Neural cell (in vitro differentiated cells): ENCODE data around the gene FAM9C. TPM values are rescaled to one million over a fixed set of nuclear protein-coding genes. Genes with fewer than 3 reads are reported as not detected.
"Not testable (repeated sequence)": the region's sequence is repeated elsewhere in the genome, so short reads cannot be mapped to it uniquely, and the experiment has no call there.

Source experiments
- H2AFZ ChIP-seq: fragments of 200-600, 300-800 bp; sonication (generic), shearing (Covaris generic); 2 replicates; pipeline ENCODE4 v1.6.0; 2014; ENCODE audit warnings: low read depth, mild to moderate bottlenecking, antibody characterized with exemption, low read length, moderate library complexity
- H3F3A ChIP-seq: fragments of 200-600 bp; shearing (Covaris generic); 2 replicates; pipeline ENCODE4 v1.6.1; 2016; ENCODE audit warnings: mild to moderate bottlenecking, moderate library complexity, mixed read lengths, antibody characterized with exemption, low read length; ENCODE audit not compliant: insufficient read depth, poor library complexity, severe bottlenecking
- H3K27ac ChIP-seq: fragments of 200-600, 300-800 bp; sonication (generic), shearing (Covaris generic); 2 replicates; pipeline ENCODE4 v1.5.1; 2014; ENCODE audit warnings: mild to moderate bottlenecking, low read length, moderate library complexity
- H3K27me3 ChIP-seq: fragments of 300-800, 200-600 bp; sonication (generic), shearing (Covaris generic); 2 replicates; pipeline ENCODE4 v1.6.0; 2014; ENCODE audit warnings: mild to moderate bottlenecking, low read depth, low read length, moderate library complexity; ENCODE audit not compliant: insufficient read depth
- H3K36me3 ChIP-seq: fragments of 300-800, 200-600 bp; sonication (generic), shearing (Covaris generic); 2 replicates; pipeline ENCODE4 v1.5.1; 2014; ENCODE audit warnings: mild to moderate bottlenecking, antibody characterized with exemption, low read length, moderate library complexity; ENCODE audit not compliant: insufficient read depth
- H3K4me2 ChIP-seq: fragments of 300-800, 200-600 bp; sonication (generic), shearing (Covaris generic); 2 replicates; pipeline ENCODE4 v1.6.0; 2014; ENCODE audit warnings: mild to moderate bottlenecking, low read length
- H3K4me3 ChIP-seq: fragments of 300-800, 200-600 bp; sonication (generic), shearing (Covaris generic); 2 replicates; pipeline ENCODE4 v1.5.1; 2014; ENCODE audit warnings: mild to moderate bottlenecking, low read length, moderate library complexity
- H3K79me2 ChIP-seq: fragments of 200-600 bp; shearing (Covaris generic); replicated peaks from 2 replicates; pipeline ENCODE4 v1.6.0; 2014; ENCODE audit warnings: mild to moderate bottlenecking, low read length, moderate library complexity; ENCODE audit not compliant: insufficient read depth
- H3K9ac ChIP-seq: fragments of 300-800, 200-600 bp; sonication (generic), shearing (Covaris generic); 2 replicates; pipeline ENCODE4 v1.6.1; 2016; ENCODE audit warnings: mild to moderate bottlenecking, low read length, mixed read lengths
- H3K9me2 ChIP-seq: fragments of 200-600 bp; shearing (Covaris generic); 2 replicates; pipeline ENCODE4 v1.6.1; 2016; ENCODE audit warnings: mild to moderate bottlenecking, low read length, mixed read lengths; ENCODE audit not compliant: insufficient read depth
- H3K9me3 ChIP-seq: fragments of 200-600, 300-800 bp; sonication (generic), shearing (Covaris generic); 2 replicates; pipeline ENCODE4 v1.6.1; 2016; ENCODE audit warnings: mild to moderate bottlenecking, mixed run types, low read length, moderate library complexity, mixed read lengths
- H4K20me1 ChIP-seq: fragments of 200-600 bp; shearing (Covaris generic); 2 replicates; pipeline ENCODE4 v1.6.1; 2016; ENCODE audit warnings: mild to moderate bottlenecking, mixed run types; ENCODE audit not compliant: insufficient read depth
- CTCF ChIP-seq: fragments of 450-650 bp; IDR thresholded peaks from 2 replicates; pipeline ENCODE4 v1.5.1; 2014; ENCODE audit warnings: antibody characterized with exemption, mild to moderate bottlenecking, moderate library complexity; ENCODE audit not compliant: poor library complexity, severe bottlenecking
- EP300 ChIP-seq: fragments of 450-650 bp; conservative IDR thresholded peaks from 2 replicates; pipeline ENCODE4 v1.6.1; 2014; ENCODE audit warnings: antibody characterized with exemption, mild to moderate bottlenecking, moderate library complexity; ENCODE audit not compliant: poor library complexity, severe bottlenecking
- EZH2 ChIP-seq: fragments of 200-600, 300-800 bp; shearing (Covaris generic), sonication (generic); IDR thresholded peaks from 2 replicates; pipeline ENCODE4 v1.6.1; 2014; ENCODE audit warnings: antibody characterized with exemption, low read length, borderline replicate concordance, mild to moderate bottlenecking; ENCODE audit not compliant: insufficient read depth, poor library complexity, severe bottlenecking
- MXI1 ChIP-seq: fragments of 450-650 bp; conservative IDR thresholded peaks from 2 replicates; pipeline ENCODE4 v1.6.1; 2014; ENCODE audit warnings: antibody characterized with exemption, mild to moderate bottlenecking; ENCODE audit not compliant: poor library complexity, severe bottlenecking
- POLR2AphosphoS5 ChIP-seq: IDR thresholded peaks from 2 replicates; pipeline ENCODE4 v1.6.1; 2012
- RAD21 ChIP-seq: fragments of 450-650 bp; conservative IDR thresholded peaks from 2 replicates; pipeline ENCODE4 v1.6.1; 2014; ENCODE audit warnings: antibody characterized with exemption, mild to moderate bottlenecking, moderate library complexity
- REST ChIP-seq: IDR thresholded peaks from 2 replicates; pipeline ENCODE4 v1.6.1; 2012; ENCODE audit warnings: borderline replicate concordance
- SMC3 ChIP-seq: fragments of 450-650 bp; conservative IDR thresholded peaks from 2 replicates; pipeline ENCODE4 v1.6.1; 2014; ENCODE audit warnings: antibody characterized with exemption, mild to moderate bottlenecking, moderate library complexity; ENCODE audit not compliant: poor library complexity
- TAF1 ChIP-seq: IDR thresholded peaks from 2 replicates; pipeline ENCODE4 v1.6.1; 2012; ENCODE audit warnings: low read depth
- polyA plus RNA-seq: library from polyadenylated mRNA; depleted of rRNA; stranded (reverse); fragments of >200 nt; gene quantifications from 2 replicates; pipeline ENCODE4 v1.2.3, GENCODE V29; 2014

FAM9C gene
- polyA plus RNA-seq, 1 donor from 2014 or later, result not detected

GRCh38 chrX:13022926-13023325 lies 21.5 kb downstream of the FAM9C start:
- H3K9me3 ChIP-seq, result no peaks in the 10 kb centered on the region
- H3K4me2 ChIP-seq, result no peak overlapping the region
- H3K36me3 ChIP-seq, result no peaks in the 10 kb centered on the region
- H4K20me1 ChIP-seq, result no peaks in the 10 kb centered on the region
- H3K9ac ChIP-seq, result no peak overlapping the region
- no peaks in the 10 kb centered on the region for H3K27me3 ChIP-seq
- TF ChIP-seq EZH2 (no peak), POLR2AphosphoS5 (no peak), SMC3 (no peak), EP300 (no peak), TAF1 (no peak), RAD21 (no peak), CTCF (no peak), MXI1 (no peak), REST (no peak)
- H3K4me3 ChIP-seq, result no peak overlapping the region
- no peaks in the 10 kb centered on the region for H3K9me2 ChIP-seq
- no peaks in the 10 kb centered on the region for H3K79me2 ChIP-seq
- no peaks in the 10 kb centered on the region for H3F3A ChIP-seq
- H2AFZ ChIP-seq, result no peak overlapping the region
- H3K27ac ChIP-seq, result no peak overlapping the region

- not testable (repeated sequence) for H3K79me2 ChIP-seq, H3K27me3 ChIP-seq
Measured at GRCh38 chrX:13016731-13017130, 27.7 kb downstream of the FAM9C start.

GRCh38 chrX:13015536-13016236 lies 28.7 kb downstream of the FAM9C start:
- H3K9me2 ChIP-seq, result no peaks in the 10 kb centered on the region
- no peaks in the 10 kb centered on the region for H3K27me3 ChIP-seq
- no peaks in the 10 kb centered on the region for H3F3A ChIP-seq
- H4K20me1 ChIP-seq, result no peaks in the 10 kb centered on the region
- H3K9ac ChIP-seq, result no peak overlapping the region
- no peaks in the 10 kb centered on the region for H3K9me3 ChIP-seq
- H2AFZ ChIP-seq, result no peak overlapping the region
- no peaks in the 10 kb centered on the region for H3K36me3 ChIP-seq
- no peaks in the 10 kb centered on the region for H3K79me2 ChIP-seq
- no peak overlapping the region for H3K27ac ChIP-seq
- TF ChIP-seq MXI1, result no peak
- no peak for TF ChIP-seq CTCF
- TF ChIP-seq RAD21, result no peak
- no peak for TF ChIP-seq TAF1
- TF ChIP-seq EZH2, result no peak
- no peak for TF ChIP-seq REST
- no peak for TF ChIP-seq SMC3
- no peak for TF ChIP-seq POLR2AphosphoS5
- TF ChIP-seq EP300, result no peak
- no peak overlapping the region for H3K4me3 ChIP-seq
- no peak overlapping the region for H3K4me2 ChIP-seq

More at GRCh38 chrX:13016731-13017130, 27.7 kb downstream of the FAM9C start:
- H3K9me2 ChIP-seq, H3K27ac ChIP-seq, H3F3A ChIP-seq, H4K20me1 ChIP-seq, H3K4me3 ChIP-seq, H3K9ac ChIP-seq, H3K9me3 ChIP-seq, H2AFZ ChIP-seq, H3K4me2 ChIP-seq, H3K36me3 ChIP-seq: not testable (repeated sequence)
